ENCODE results near the gene P4HA1. TPM values are rescaled to one million over a fixed set of nuclear protein-coding genes. Genes with fewer than 3 reads are reported as not detected.

The P4HA1 gene
- total RNA-seq, 1 experiment from 2014 or later, result 58.5 TPM

DNA sequence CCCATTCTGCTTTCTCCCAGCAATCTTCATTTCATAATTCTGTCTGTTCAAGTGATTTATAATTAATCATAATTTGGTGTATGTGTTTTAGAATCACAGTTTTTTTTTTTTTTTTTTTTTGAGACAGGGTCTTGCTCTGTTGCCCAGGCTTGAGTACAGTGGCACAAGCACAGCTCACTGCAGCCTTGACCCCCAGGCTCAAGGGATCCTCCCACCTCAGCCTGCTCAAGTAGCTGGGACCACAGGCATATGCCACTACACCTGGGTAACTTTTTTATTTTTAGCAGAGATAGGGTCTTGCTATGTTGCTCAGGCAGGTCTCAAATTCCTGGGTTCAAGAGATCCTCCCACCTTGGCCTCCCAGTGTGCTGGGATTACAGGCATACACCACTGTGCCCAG lies 92.8 kb downstream of the P4HA1 start:
- Histone ChIP-seq H3K36me3 (ENCODE audit: control insufficient read depth, insufficient read depth, low read length) (peaks cover 11% of the 10 kb centered on the region; the same call in 1 of the 2 replicates), H3K27ac (ENCODE audit: low read length) (no peak overlapping the region), H3K4me1 (ENCODE audit: control insufficient read depth, insufficient read depth, low read length) (no peaks in the 10 kb centered on the region), H3K4me3 (ENCODE audit: low read depth in 2 of 2, low read length in 2 of 2) (no peak overlapping the region), H3K9me3 (ENCODE audit: control insufficient read depth, insufficient read depth, low read depth, low read length) (no peaks in the 10 kb centered on the region), H3K27me3 (ENCODE audit: control insufficient read depth, insufficient read depth, low read length) (no peaks in the 10 kb centered on the region)
- in situ Hi-C loops (cut with HindIII; ENCODE audit: low pct_unique_long_range_greater_than_20kb, low sequenced_read_pairs), result no loop called here
- POLR2A ChIA-PET, result no interaction called here
- intact Hi-C loops (cut with micrococcal nuclease; ENCODE audit: unreplicated experiment), result no loop called here
- ATAC-seq (no peak), DNase-seq (ENCODE audit: low read depth, low spot score) (no peak)
- CTCF ChIA-PET, result no interaction called here
- TF ChIP-seq, protein P1, sequence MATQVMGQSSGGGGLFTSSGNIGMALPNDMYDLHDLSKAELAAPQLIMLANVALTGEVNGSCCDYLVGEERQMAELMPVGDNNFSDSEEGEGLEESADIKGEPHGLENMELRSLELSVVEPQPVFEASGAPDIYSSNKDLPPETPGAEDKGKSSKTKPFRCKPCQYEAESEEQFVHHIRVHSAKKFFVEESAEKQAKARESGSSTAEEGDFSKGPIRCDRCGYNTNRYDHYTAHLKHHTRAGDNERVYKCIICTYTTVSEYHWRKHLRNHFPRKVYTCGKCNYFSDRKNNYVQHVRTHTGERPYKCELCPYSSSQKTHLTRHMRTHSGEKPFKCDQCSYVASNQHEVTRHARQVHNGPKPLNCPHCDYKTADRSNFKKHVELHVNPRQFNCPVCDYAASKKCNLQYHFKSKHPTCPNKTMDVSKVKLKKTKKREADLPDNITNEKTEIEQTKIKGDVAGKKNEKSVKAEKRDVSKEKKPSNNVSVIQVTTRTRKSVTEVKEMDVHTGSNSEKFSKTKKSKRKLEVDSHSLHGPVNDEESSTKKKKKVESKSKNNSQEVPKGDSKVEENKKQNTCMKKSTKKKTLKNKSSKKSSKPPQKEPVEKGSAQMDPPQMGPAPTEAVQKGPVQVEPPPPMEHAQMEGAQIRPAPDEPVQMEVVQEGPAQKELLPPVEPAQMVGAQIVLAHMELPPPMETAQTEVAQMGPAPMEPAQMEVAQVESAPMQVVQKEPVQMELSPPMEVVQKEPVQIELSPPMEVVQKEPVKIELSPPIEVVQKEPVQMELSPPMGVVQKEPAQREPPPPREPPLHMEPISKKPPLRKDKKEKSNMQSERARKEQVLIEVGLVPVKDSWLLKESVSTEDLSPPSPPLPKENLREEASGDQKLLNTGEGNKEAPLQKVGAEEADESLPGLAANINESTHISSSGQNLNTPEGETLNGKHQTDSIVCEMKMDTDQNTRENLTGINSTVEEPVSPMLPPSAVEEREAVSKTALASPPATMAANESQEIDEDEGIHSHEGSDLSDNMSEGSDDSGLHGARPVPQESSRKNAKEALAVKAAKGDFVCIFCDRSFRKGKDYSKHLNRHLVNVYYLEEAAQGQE (IDR thresholded peaks at IDR 0.05; ENCODE audit: insufficient read depth in 1 of 2, low read depth in 2 of 2, low read length in 1 of 2), result no peak
- TF ChIP-seq POLR2AphosphoS5 (IDR thresholded peaks at IDR 0.05; ENCODE audit: low read depth, low read length), result no peak
- BruUV-seq (replicated peaks), result no TSS peak

GRCh38 chr10:73000973-73001372 lies 95.7 kb downstream of the P4HA1 start:
- Histone ChIP-seq H3K27me3 (ENCODE audit: control insufficient read depth, insufficient read depth, low read length) (no peaks in the 10 kb centered on the region), H3K4me1 (ENCODE audit: control insufficient read depth, insufficient read depth, low read length) (no peaks in the 10 kb centered on the region), H3K36me3 (ENCODE audit: control insufficient read depth, insufficient read depth, low read length) (peaks cover 5% of the 10 kb centered on the region; the same call in 1 of the 2 replicates), H3K9me3 (ENCODE audit: control insufficient read depth, insufficient read depth, low read depth, low read length) (no peaks in the 10 kb centered on the region), H3K4me3 (ENCODE audit: low read depth in 2 of 2, low read length in 2 of 2) (no peak overlapping the region), H3K27ac (ENCODE audit: low read length) (no peak overlapping the region)
- DNase-seq (ENCODE audit: low read depth, low spot score), result no peak
- TF ChIP-seq POLR2AphosphoS5 (IDR thresholded peaks at IDR 0.05; ENCODE audit: low read depth, low read length), result no peak
- TF ChIP-seq TCF7L2 (IDR thresholded peaks at IDR 0.05; ENCODE audit: low read depth, low read length), result no peak
- no peak for TF ChIP-seq SIN3A (IDR thresholded peaks at IDR 0.05; ENCODE audit: borderline replicate concordance, insufficient read depth, low read depth, low read length)
- TF ChIP-seq, protein P1 (IDR thresholded peaks at IDR 0.05; ENCODE audit: insufficient read depth in 1 of 2, low read depth in 2 of 2, low read length in 1 of 2), result no peak
- ChIA-PET CTCF (no interaction called here), POLR2A (interaction anchor here (0.5 to 0.7 kb wide), 4 partner anchors 59 to 206 kb away, joined by 3 to 16 read pairs (median 6); no protein-coding TSS in a partner anchor)
- no peak for ATAC-seq
- no TSS peak for BruUV-seq (replicated peaks)
- in situ Hi-C loops (cut with HindIII; ENCODE audit: low pct_unique_long_range_greater_than_20kb, low sequenced_read_pairs), result no loop called here
- intact Hi-C loops (cut with micrococcal nuclease; ENCODE audit: unreplicated experiment), result no loop called here

- POLR2A ChIA-PET, result interaction anchor here (0.5 to 0.7 kb wide), 2 partner anchors 40 to 521 kb away, joined by 3 to 4 read pairs; no protein-coding TSS in a partner anchor
- TF ChIP-seq POLR2AphosphoS5 (IDR thresholded peaks at IDR 0.05; ENCODE audit: low read depth, low read length) (no peak), SIN3A (IDR thresholded peaks at IDR 0.05; ENCODE audit: borderline replicate concordance, insufficient read depth, low read depth, low read length) (no peak), TCF7L2 (IDR thresholded peaks at IDR 0.05; ENCODE audit: low read depth, low read length) (no peak)
- TF ChIP-seq, protein P1 (IDR thresholded peaks at IDR 0.05; ENCODE audit: insufficient read depth in 1 of 2, low read depth in 2 of 2, low read length in 1 of 2), result no peak
- TF ChIP-seq, protein P2, sequence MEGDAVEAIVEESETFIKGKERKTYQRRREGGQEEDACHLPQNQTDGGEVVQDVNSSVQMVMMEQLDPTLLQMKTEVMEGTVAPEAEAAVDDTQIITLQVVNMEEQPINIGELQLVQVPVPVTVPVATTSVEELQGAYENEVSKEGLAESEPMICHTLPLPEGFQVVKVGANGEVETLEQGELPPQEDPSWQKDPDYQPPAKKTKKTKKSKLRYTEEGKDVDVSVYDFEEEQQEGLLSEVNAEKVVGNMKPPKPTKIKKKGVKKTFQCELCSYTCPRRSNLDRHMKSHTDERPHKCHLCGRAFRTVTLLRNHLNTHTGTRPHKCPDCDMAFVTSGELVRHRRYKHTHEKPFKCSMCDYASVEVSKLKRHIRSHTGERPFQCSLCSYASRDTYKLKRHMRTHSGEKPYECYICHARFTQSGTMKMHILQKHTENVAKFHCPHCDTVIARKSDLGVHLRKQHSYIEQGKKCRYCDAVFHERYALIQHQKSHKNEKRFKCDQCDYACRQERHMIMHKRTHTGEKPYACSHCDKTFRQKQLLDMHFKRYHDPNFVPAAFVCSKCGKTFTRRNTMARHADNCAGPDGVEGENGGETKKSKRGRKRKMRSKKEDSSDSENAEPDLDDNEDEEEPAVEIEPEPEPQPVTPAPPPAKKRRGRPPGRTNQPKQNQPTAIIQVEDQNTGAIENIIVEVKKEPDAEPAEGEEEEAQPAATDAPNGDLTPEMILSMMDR (IDR thresholded peaks at IDR 0.05), result no peak
- CTCF ChIA-PET, result no interaction called here
- no peaks in the 10 kb centered on the region for H3K9me3 ChIP-seq (ENCODE audit: control insufficient read depth, insufficient read depth, low read depth, low read length)
- in situ Hi-C loops (cut with HindIII; ENCODE audit: low pct_unique_long_range_greater_than_20kb, low sequenced_read_pairs) (no loop called here), intact Hi-C loops (cut with micrococcal nuclease; ENCODE audit: unreplicated experiment) (no loop called here)
- no peak overlapping the region for H3K27ac ChIP-seq (ENCODE audit: low read length)
- BruUV-seq (replicated peaks), result no TSS peak
- no peak overlapping the region for H3K4me3 ChIP-seq (ENCODE audit: low read depth in 2 of 2, low read length in 2 of 2)
- H3K27me3 ChIP-seq (ENCODE audit: control insufficient read depth, insufficient read depth, low read length), result no peaks in the 10 kb centered on the region
- no peak for ATAC-seq
- no peaks in the 10 kb centered on the region for H3K4me1 ChIP-seq (ENCODE audit: control insufficient read depth, insufficient read depth, low read length)
- no peak for DNase-seq (ENCODE audit: low read depth, low spot score)
- no peaks in the 10 kb centered on the region for H3K36me3 ChIP-seq (ENCODE audit: control insufficient read depth, insufficient read depth, low read length)
Measured at GRCh38 chr10:72997099-72997498, 99.6 kb downstream of the P4HA1 start.
